Skeletal muscle cell (primary cell): Measurements from ENCODE around the gene EXOC3L2.

ENCODE experiments used
- DNase-seq: peaks from one replicate; pipeline ENCODE4 v3.0.0-alpha.2; 2010; ENCODE audit warnings: low read depth
- H3K4me3 ChIP-seq: 2 replicates; pipeline ENCODE4 v1.5.1; 2011; ENCODE audit warnings: low read depth, mild to moderate bottlenecking, control low read depth, low read length, moderate library complexity

The EXOC3L2 gene

DNA sequence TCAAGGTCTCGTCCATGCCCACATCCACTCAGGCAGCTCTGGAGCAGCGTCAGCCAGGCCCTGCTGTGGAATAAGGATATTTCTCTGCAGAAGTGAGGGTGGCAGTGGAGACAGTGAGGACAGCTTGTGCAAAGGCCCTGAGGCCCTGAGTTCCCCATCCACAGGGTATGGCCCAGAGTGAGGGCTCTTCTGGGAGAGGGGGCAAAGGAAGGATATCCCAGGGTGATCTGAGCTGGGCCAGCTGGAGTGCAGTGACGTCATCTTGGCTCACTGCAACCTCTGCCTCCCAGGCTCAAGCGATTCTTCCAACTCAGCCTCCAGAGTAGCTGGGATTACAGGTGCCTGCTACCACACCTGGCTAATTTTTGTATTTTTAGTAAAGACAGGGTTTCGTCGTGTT is 17.4 kb upstream of the EXOC3L2 start:
- no peak for DNase-seq
- H3K4me3 ChIP-seq, result no peak overlapping the region

GRCh38 chr19:45258862-45259261 is 13.7 kb upstream of the EXOC3L2 start:
- no peak for DNase-seq
- no peak overlapping the region for H3K4me3 ChIP-seq

DNA sequence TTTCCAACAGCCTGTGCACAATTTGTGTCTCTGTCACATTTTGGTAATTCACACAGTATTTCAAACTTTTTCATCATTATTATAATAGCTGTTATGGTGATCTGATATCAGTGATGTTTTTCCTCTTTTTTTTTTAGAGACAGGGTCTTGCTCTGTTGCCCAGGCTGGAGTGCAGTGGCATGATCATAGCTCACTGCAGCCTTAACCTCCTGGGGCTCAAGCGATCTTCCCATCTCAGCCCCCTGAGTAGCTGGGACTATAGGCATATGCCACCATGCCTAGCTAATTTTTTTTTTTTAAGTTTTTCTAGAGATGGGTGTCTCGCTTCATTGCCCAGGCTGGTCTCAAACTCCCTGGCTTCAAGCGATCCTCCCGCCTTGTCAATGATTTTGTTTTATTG is 11.6 kb upstream of the EXOC3L2 start:
- H3K4me3 ChIP-seq, result no peak overlapping the region
- no peak for DNase-seq

GRCh38 chr19:45255611-45256157 is 10.5 kb upstream of the EXOC3L2 start:
- H3K4me3 ChIP-seq, result no peak overlapping the region

GRCh38 chr19:45254044-45254531 is 8.9 kb upstream of the EXOC3L2 start:
- DNase-seq, result no peak
- no peak overlapping the region for H3K4me3 ChIP-seq

More at GRCh38 chr19:45255611-45256157, 10.5 kb upstream of the EXOC3L2 start:
- DNase-seq, result no peak

DNA sequence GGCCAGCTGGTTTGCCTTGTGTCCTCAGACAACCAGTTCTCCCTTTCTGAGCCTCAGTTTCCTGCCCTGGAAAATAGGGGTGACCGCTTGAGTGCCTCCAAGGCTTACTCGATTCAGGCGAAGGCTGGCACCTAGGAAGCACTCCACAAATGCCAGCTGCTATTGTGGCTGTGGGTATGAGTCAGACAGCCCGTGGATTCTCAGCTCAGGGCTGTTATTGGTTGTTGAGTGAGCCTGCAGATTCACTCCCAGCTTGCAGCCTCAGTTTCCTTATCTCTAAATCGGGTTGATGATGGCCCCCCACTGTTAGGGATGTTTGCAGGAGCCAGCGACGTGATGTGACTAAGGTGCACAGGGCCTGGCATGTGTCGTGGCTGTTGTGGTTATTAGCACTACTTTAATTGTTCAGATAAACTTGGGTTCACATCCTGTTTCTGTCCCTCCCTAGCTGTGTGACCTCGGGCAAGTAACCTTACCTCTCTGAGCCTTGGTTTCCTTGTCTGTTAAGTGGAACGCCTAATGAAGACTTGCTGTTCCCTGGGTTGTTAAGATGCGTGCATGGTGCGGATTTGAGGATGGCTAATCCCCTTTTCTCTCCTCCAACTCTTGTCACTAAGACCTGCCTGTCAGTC is 8.3 kb upstream of the EXOC3L2 start:
- DNase-seq, result no peak
- H3K4me3 ChIP-seq, result no peak overlapping the region

DNA sequence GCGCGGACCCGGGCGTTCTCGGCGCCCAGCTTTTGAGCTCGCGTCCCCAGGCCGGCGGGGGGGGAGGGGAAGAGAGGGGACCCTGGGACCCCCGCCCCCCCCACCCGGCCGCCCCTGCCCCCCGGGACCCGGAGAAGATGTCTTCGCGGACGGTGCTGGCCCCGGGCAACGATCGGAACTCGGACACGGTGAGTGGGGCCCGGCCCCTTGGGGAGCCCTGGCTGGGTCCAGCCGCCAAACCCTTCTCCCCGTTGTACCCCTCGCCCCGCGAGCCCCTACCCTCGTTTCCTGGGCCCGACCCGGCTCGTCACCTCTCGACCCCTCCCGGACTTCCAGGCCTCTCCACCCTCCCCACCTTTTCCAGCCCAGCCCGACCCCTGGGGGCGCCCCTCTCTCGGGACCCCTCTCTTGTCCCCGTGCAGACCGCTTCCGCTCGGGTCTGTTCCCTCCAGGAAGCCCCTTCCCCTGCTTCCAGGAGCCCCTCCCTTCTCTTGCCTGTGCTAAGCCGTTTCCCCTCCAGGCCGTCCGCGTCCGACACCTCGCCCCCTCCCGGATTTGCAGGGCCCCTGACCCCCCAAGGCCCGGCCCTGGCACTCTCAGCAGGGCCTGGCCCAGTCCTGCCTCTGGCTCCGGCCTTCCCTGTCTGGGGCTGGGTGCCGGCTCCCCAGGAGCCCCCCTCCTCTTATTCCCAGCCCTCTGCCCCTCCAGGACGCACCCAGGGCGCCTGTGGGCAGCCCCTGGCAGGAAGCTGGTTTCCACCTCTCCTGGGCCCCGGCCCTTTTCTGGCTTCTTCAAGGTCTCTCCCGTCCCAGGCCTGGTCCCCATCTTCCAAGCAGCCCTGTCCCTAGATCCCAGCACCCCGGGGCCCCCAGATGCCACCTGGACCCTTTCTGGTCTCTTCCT is 6.5 kb upstream of the EXOC3L2 start:
- no peak for DNase-seq
- H3K4me3 ChIP-seq, result peak overlapping the region; percentile 82

DNA sequence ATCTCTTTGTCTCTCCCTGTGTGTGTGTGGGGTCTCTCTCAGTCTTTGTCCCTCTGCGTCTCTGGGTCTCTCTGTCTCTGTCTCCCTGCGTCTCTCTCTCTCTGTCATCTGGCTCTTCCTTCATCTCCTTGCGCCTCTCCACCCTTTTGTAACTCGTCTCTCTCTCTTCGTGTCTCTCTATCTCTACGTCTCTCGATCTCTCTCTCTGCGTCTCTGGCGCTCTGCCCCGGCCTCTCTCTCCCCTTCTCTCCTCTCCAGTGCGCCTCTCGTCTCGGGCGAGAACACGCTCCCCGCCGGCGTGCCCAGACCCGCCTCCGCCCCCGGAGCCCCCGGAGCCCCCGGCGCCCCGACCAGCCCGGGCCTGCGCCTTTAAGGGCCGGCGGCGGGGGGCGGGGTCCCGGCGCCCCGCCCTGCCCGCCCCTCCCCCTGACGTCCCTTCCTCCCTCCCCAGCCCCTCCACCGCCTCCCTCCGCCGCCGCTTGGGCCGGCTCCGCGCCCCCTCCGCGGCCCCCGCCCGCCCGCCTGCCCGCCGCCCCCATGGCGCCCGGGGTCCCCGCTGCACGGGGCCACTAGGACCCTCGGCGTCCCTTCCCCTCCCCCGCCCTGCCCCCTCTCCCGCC is 5.7 kb upstream of the EXOC3L2 start, which contains the start of gene MARK4:
MARK4 (plus strand) TSS at position 440 of the 620 bp plus-strand sequence. CDS start 318 bp downstream, outside the sequence.
- H3K4me3 ChIP-seq, result peak within 1 kb of the TSS; percentile 82
- DNase-seq, result no peak

- H3K4me3 ChIP-seq, result peak overlapping the region; percentile 60
- DNase-seq, result no peak
Observed at GRCh38 chr19:45250216-45250831, 5.1 kb upstream of the EXOC3L2 start.

- no peak for DNase-seq
Observed at GRCh38 chr19:45249261-45250033, 4.2 kb upstream of the EXOC3L2 start.

GRCh38 chr19:45247136-45247535 is 1.9 kb upstream of the EXOC3L2 start:
- H3K4me3 ChIP-seq, result no peak overlapping the region
- no peak for DNase-seq

More at GRCh38 chr19:45249261-45250033, 4.2 kb upstream of the EXOC3L2 start:
- H3K4me3 ChIP-seq, result no peak overlapping the region

GRCh38 chr19:45245826-45246225 is 619 bp upstream of the EXOC3L2 start:
- no peak overlapping the region for H3K4me3 ChIP-seq
- DNase-seq, result no peak

DNA sequence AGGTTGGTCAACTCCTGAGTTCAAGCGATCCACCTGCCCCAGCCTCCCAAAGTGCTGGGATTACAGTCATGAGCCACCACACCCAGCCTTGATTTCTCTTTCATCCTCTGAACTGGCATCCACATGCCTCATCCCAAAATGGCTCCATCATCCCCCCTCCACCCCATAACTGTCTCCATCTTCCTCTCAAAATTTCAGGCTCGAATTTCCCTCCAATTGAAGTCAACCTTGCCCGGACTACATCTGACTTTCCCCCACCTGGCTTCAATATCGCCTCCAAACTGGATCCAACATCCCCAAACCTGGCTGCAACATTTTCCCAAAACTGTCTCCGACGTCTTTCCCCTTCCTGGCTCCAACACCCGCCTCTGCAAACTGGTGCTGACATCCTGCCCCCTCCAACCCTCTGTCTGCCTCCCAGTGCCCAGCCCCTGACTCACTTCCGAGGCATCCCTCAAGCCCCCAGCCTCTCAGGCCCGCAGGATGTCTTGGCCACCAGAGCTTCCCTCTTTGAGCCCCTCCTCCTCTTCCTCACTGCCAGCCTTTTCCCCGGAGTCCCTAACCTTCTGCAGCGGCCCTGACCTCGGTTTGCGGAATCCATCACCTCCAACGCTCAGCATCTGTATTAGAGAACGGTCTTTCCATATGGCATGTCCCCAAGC is 943 bp downstream of the EXOC3L2 start:
- DNase-seq, result no peak
- no peak overlapping the region for H3K4me3 ChIP-seq

- H3K4me3 ChIP-seq, result no peak overlapping the region
- DNase-seq, result no peak
Observed at GRCh38 chr19:45243144-45243732, 2.0 kb downstream of the EXOC3L2 start.

DNA sequence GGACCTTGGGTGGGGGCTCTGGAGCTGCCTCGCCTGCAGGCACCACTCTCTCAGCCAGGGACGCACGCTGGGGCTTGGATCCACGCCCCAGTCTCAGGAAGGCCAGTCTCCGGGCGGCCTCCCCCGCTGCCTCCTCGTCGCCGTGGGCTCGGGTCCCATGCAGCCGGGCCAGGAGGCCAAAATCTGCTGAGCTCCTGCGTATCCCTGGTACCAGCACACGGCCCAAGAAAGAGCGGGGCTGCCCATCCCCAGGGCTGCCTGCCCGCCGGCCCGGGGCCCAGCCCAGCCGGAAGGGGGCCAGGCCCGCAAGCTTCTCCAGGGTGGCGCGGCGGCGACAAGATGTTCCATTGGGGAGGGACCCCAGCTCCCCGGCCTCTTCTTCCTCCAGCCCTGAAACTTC is 6.7 kb downstream of the EXOC3L2 start:
- DNase-seq, result no peak
- H3K4me3 ChIP-seq, result no peak overlapping the region

- no peak overlapping the region for H3K4me3 ChIP-seq
- no peak for DNase-seq
Observed at GRCh38 chr19:45235485-45235884, 9.7 kb downstream of the EXOC3L2 start.

DNA sequence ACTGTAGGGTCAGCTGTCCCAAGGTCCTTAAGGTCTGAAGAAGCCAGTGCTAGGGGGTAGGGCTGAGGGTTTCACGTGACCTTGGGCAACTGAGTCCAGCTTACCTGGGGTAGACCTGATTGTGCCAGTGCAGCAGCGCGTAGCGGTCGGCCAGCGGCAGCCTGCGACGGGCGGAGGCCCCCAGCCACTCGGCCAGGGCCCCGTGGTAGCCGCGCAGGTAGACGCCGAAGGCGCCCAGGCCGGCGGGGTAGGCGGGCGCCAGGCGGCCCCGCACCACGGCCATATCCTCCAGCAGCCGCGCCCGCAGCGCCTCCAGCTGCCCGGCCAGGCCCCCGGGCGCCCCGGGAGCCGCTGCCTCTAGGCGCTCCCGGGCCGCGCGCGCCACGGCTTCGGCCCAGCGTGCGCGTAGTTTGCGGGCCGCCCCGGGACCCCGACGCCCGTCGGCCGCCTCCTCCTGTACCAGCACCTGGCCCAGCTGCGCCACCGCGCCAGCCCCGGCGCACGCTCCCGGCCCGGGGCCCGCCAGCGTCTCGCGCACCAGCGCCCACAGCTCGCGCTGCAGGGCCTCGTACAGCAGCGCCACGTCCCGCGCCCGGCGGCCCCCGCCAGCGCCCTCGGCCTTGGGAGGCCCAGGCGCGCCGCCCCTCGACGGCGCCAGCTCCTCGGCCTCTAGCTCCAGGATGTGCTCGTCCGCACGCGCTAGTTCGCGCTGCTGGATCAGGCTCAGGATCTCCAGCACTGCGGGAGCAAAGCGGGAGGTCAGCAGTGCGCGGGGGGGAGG is 10.9 kb downstream of the EXOC3L2 start:
- no peak for DNase-seq
- H3K4me3 ChIP-seq, result no peak overlapping the region
